A549 (cell line): ENCODE measurements around the gene MSH2. TPM values are rescaled to one million over a fixed set of nuclear protein-coding genes. Genes with fewer than 3 reads are reported as not detected.

Experiments used
- ATOH8 ChIP-seq: fragments of 250-450 bp; sonication (Bioruptor Pico); IDR thresholded peaks from 2 replicates; pipeline ENCODE4 v1.5.0; 2020; ENCODE audit warnings: low read depth, mild to moderate bottlenecking, moderate library complexity
- BCL3 ChIP-seq: fragments of >200 bp; sonication (Bioruptor Twin); formaldehyde crosslinking; IDR thresholded peaks from 3 replicates; pipeline ENCODE4 v1.6.1; 2016
- E2F6 ChIP-seq: IDR thresholded peaks from 2 replicates; pipeline ENCODE4 v1.6.1; 2012; ENCODE audit warnings: low read depth, borderline replicate concordance
- EHMT2 ChIP-seq: fragments of 200-600 bp; sonication (generic); IDR thresholded peaks from 2 replicates; pipeline ENCODE4 v1.6.1; 2016; ENCODE audit warnings: antibody characterized with exemption, low read depth, mild to moderate bottlenecking, moderate library complexity
- EP300 ChIP-seq, 2 experiments: fragments of >200 bp; sonication (Bioruptor Twin); formaldehyde crosslinking; IDR thresholded peaks; 2 replicates in 1 of 2; 3 replicates in 1 of 2; pipeline ENCODE4 v1.6.1; 2016 to 2017
- ESRRA ChIP-seq: fragments of 150-350 bp; IDR thresholded peaks from 2 replicates; pipeline ENCODE4 v1.6.1; 2014; ENCODE audit warnings: mild to moderate bottlenecking, low read length, borderline replicate concordance
- HEYL ChIP-seq: fragments of 250-450 bp; sonication (Bioruptor Pico); IDR thresholded peaks from 2 replicates; pipeline ENCODE4 v1.8.0; 2021; ENCODE audit warnings: mild to moderate bottlenecking, moderate library complexity
- HOXB13 ChIP-seq: fragments of 250-450 bp; sonication (Bioruptor Pico); IDR thresholded peaks from 2 replicates; pipeline ENCODE4 v1.5.0; 2020; ENCODE audit warnings: low read depth, mild to moderate bottlenecking, moderate library complexity
- JUNB ChIP-seq: fragments of >200 bp; sonication (Bioruptor Twin); formaldehyde crosslinking; IDR thresholded peaks from 2 replicates; pipeline ENCODE4 v1.6.1; 2016
- KDM5A ChIP-seq: fragments of 200-600 bp; sonication (generic); IDR thresholded peaks from 2 replicates; pipeline ENCODE4 v1.6.1; 2016; ENCODE audit warnings: antibody characterized with exemption, mild to moderate bottlenecking
- MAZ ChIP-seq: fragments of 150-350 bp; IDR thresholded peaks from 2 replicates; pipeline ENCODE4 v1.6.1; 2014; ENCODE audit warnings: antibody characterized with exemption, low read depth, low read length, borderline replicate concordance
- NPAS2 ChIP-seq: fragments of 250-450 bp; sonication (Bioruptor Pico); IDR thresholded peaks from 2 replicates; pipeline ENCODE4 v1.8.0; 2022; ENCODE audit warnings: mild to moderate bottlenecking, moderate library complexity, borderline replicate concordance
- PHF8 ChIP-seq: fragments of 200-600 bp; sonication (generic); IDR thresholded peaks from 2 replicates; pipeline ENCODE4 v1.6.1; 2016; ENCODE audit warnings: low read depth, mild to moderate bottlenecking, antibody characterized with exemption, moderate library complexity, borderline replicate concordance
- RARB ChIP-seq: fragments of 250-450 bp; sonication (Bioruptor Pico); IDR thresholded peaks from 2 replicates; pipeline ENCODE4 v1.8.0; 2021; ENCODE audit warnings: mild to moderate bottlenecking, moderate library complexity
- RCOR1 ChIP-seq: fragments of 150-350 bp; IDR thresholded peaks from 2 replicates; pipeline ENCODE4 v1.6.1; 2014; ENCODE audit warnings: antibody characterized with exemption, low read length, low read depth
- SMC3 ChIP-seq: fragments of >200 bp; sonication (Bioruptor Twin); formaldehyde crosslinking; IDR thresholded peaks from 3 replicates; pipeline ENCODE4 v1.6.1; 2018; ENCODE audit warnings: inconsistent platforms
- ZFP36 ChIP-seq: fragments of 450-650 bp; IDR thresholded peaks from 2 replicates; pipeline ENCODE4 v1.6.1; 2014; ENCODE audit warnings: borderline replicate concordance; ENCODE audit not compliant: partially characterized antibody
- polyA plus RNA-seq, 4 experiments: library from polyadenylated mRNA; depleted of rRNA in 3 of 4; stranded (reverse); fragments of >200 nt; fragmentation: RNase III in 1 of 4; extraction: RNeasy Plus Mini Kit Qiagen cat#74134 plus additional on column Dnase treatment in 1 of 4; gene quantifications; 2 replicates in 3 of 4; 3 replicates in 1 of 4; pipeline ENCODE4 v1.2.3, GENCODE V29; 2011 to 2017
- TF ChIP-seq, protein P1 (sequence below): fragments of 200-600 bp; sonication (generic); IDR thresholded peaks from 2 replicates; pipeline ENCODE4 v1.6.1; 2016; ENCODE audit warnings: antibody characterized with exemption, mild to moderate bottlenecking, moderate library complexity
- TF ChIP-seq, protein P2 (sequence below): fragments of 450-650 bp; IDR thresholded peaks from 2 replicates; pipeline ENCODE4 v1.6.1; 2014; ENCODE audit warnings: antibody characterized with exemption
- TF ChIP-seq, protein P3 (sequence below): fragments of >200 bp; sonication (Bioruptor Twin); formaldehyde crosslinking; IDR thresholded peaks from 2 replicates; pipeline ENCODE4 v1.6.1; 2016

MSH2 gene
- polyA plus RNA-seq, 2 of the 4 experiments (the other 2 are of a cell fraction), result 52.8 to 59.0 TPM

DNA sequence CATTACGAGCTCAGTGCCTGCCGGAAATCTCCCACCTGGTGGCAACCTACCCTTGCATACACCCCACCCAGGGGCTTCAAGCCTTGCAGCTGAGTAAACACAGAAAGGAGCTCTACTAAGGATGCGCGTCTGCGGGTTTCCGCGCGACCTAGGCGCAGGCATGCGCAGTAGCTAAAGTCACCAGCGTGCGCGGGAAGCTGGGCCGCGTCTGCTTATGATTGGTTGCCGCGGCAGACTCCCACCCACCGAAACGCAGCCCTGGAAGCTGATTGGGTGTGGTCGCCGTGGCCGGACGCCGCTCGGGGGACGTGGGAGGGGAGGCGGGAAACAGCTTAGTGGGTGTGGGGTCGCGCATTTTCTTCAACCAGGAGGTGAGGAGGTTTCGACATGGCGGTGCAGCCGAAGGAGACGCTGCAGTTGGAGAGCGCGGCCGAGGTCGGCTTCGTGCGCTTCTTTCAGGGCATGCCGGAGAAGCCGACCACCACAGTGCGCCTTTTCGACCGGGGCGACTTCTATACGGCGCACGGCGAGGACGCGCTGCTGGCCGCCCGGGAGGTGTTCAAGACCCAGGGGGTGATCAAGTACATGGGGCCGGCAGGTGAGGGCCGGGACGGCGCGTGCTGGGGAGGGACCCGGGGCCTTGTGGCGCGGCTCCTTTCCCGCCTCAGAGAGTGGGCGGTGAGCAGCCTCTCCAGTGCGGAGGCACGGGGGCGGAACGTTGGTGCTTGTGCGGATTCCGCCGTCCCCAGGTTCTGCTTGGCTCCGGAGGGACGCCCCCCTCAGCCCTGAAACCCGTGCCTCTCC lies at the start of gene MSH2 (continued):
- TF ChIP-seq HEYL (CRISPR knock-in tag), result no peak; the same call in 1 of the 2 replicates
- no peak for TF ChIP-seq MAZ
- TF ChIP-seq PHF8, result peak; percentile 77; the same call in 1 of the 2 replicates
- TF ChIP-seq, protein P1, sequence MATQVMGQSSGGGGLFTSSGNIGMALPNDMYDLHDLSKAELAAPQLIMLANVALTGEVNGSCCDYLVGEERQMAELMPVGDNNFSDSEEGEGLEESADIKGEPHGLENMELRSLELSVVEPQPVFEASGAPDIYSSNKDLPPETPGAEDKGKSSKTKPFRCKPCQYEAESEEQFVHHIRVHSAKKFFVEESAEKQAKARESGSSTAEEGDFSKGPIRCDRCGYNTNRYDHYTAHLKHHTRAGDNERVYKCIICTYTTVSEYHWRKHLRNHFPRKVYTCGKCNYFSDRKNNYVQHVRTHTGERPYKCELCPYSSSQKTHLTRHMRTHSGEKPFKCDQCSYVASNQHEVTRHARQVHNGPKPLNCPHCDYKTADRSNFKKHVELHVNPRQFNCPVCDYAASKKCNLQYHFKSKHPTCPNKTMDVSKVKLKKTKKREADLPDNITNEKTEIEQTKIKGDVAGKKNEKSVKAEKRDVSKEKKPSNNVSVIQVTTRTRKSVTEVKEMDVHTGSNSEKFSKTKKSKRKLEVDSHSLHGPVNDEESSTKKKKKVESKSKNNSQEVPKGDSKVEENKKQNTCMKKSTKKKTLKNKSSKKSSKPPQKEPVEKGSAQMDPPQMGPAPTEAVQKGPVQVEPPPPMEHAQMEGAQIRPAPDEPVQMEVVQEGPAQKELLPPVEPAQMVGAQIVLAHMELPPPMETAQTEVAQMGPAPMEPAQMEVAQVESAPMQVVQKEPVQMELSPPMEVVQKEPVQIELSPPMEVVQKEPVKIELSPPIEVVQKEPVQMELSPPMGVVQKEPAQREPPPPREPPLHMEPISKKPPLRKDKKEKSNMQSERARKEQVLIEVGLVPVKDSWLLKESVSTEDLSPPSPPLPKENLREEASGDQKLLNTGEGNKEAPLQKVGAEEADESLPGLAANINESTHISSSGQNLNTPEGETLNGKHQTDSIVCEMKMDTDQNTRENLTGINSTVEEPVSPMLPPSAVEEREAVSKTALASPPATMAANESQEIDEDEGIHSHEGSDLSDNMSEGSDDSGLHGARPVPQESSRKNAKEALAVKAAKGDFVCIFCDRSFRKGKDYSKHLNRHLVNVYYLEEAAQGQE, result no peak
- no peak for TF ChIP-seq NPAS2 (CRISPR knock-in tag)
- TF ChIP-seq, protein P2, sequence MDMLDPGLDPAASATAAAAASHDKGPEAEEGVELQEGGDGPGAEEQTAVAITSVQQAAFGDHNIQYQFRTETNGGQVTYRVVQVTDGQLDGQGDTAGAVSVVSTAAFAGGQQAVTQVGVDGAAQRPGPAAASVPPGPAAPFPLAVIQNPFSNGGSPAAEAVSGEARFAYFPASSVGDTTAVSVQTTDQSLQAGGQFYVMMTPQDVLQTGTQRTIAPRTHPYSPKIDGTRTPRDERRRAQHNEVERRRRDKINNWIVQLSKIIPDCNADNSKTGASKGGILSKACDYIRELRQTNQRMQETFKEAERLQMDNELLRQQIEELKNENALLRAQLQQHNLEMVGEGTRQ, result no peak
- no peak for TF ChIP-seq JUNB
- 0 out of 2 replicates have a peak, but pooled peaks have one; percentile 51 for TF ChIP-seq HOXB13 (CRISPR knock-in tag)
- TF ChIP-seq EP300 (IDR thresholded peaks at IDR 0.05), result no peak
- no peak for TF ChIP-seq KDM5A
- no peak for TF ChIP-seq RCOR1
- TF ChIP-seq EHMT2, result no peak
- TF ChIP-seq, protein P3, sequence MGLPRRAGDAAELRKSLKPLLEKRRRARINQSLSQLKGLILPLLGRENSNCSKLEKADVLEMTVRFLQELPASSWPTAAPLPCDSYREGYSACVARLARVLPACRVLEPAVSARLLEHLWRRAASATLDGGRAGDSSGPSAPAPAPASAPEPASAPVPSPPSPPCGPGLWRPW, result no peak
- 0 out of 2 replicates have a peak, but pooled peaks have one; percentile 26 for TF ChIP-seq ATOH8 (CRISPR knock-in tag)
- no peak for TF ChIP-seq SMC3
- TF ChIP-seq RARB, result 0 out of 2 replicates have a peak, but pooled peaks have one; percentile 16
- TF ChIP-seq ESRRA, result no peak
- TF ChIP-seq E2F6, result peak; percentile 98
- TF ChIP-seq BCL3, result peak; percentile 87; the same call in 2 of the 3 replicates
- TF ChIP-seq ZFP36, result no peak
